ENCODE results near the gene SMIM32. TPM values are rescaled to one million over a fixed set of nuclear protein-coding genes. Genes with fewer than 3 reads are reported as not detected.

Gene SMIM32
- total RNA-seq, 1 donor from 2014 or later: not detected

DNA sequence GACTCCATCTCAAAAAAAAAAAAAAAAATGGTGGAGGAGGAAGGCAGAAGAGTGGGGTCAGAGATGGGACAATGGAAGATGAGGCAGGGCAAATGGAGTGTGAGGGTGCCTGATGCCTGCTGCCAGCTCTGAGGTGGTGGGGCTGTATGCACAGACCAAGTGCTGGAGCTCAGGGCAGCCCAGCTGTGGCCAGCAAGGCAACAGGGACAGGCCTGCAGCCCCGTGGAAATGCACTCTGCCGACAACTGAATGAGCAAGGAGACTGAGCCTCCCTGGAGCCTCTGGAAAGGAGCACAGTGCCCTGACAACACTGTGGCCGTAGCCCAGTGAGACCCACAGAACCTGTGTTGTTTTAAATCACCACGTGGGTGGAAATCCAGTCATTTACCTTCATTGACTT, 22.9 kb upstream of the SMIM32 start:
- no peak for DNase-seq
- peaks cover 2% of the 10 kb centered on the region for H3K27me3 Mint-ChIP-seq
- H3K9me3 Mint-ChIP-seq: no peaks in the 10 kb centered on the region
- H3K4me3 Mint-ChIP-seq: no peak overlapping the region
- H3K36me3 Mint-ChIP-seq (ENCODE audit: low read depth): no peaks in the 10 kb centered on the region
- intact Hi-C loops (cut with micrococcal nuclease): no loop called here
- peaks cover 2% of the 10 kb centered on the region for H3K4me1 Mint-ChIP-seq
- H3K27ac Mint-ChIP-seq: no peak overlapping the region

DNA sequence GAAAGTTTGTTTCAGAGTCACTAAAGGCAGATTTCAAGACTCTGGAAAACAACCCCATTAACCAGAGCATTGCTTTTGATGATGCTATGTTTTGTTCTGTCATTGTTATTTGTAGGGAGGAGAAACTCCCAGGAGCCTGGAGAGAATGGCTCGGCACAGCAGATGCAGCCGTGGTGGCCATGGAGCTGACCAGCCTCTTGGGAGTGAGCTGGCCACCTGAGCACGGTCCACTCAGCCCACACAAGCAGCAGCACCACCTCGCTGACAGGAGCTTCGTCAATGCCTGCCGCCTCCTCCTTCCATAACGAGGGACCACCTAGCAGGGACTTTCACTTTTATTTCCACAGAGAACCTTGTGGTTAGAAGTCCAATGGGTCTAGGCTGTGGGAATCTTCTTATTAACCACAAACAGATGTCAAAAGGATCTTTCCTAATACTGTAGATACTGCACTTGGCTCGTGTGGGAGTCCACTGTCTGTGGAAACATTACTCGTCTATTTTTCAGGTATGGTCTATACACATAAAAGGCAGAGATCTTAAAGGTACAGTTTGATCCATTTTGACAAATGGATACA, 21.0 kb upstream of the SMIM32 start:
- no peak for DNase-seq
- no peak overlapping the region for H3K4me3 Mint-ChIP-seq
- peaks cover 2% of the 10 kb centered on the region for H3K4me1 Mint-ChIP-seq
- H3K9me3 Mint-ChIP-seq: no peaks in the 10 kb centered on the region
- no peaks in the 10 kb centered on the region for H3K36me3 Mint-ChIP-seq (ENCODE audit: low read depth)
- intact Hi-C loops (cut with micrococcal nuclease): no loop called here
- peaks cover 2% of the 10 kb centered on the region for H3K27me3 Mint-ChIP-seq
- no peak overlapping the region for H3K27ac Mint-ChIP-seq

DNA sequence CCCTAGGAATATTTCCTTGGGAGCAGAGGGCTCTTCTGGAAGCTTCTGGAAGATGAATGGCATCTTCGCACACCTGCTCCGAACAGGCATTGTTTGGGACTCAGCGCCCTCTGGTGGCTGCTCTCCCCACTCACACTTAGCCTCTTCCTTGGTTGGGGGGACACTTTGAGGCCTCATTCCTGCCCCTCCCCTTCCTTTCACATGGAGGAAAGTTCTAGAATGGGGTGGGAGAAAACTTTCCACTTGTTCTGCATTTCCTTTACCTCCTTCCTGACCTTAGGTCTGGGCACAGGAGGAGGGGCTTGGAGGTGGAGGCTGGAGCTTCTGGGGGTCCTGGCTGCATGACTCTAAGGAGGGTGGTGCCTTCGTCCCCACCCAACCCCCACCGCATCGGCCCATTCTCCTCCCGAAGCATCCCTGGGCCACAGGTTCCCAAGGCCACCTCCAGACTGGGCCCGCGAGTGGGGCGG, 19.3 kb upstream of the SMIM32 start:
- no peak overlapping the region for H3K4me3 Mint-ChIP-seq
- H3K27me3 Mint-ChIP-seq: peaks cover 4% of the 10 kb centered on the region
- H3K36me3 Mint-ChIP-seq (ENCODE audit: low read depth): no peaks in the 10 kb centered on the region
- H3K4me1 Mint-ChIP-seq: peaks cover 2% of the 10 kb centered on the region
- DNase-seq: peak; percentile 83
- H3K9me3 Mint-ChIP-seq: no peaks in the 10 kb centered on the region
- intact Hi-C loops (cut with micrococcal nuclease): loop anchor here (1.0 kb wide), 3 partner anchors 235 to 325 kb away; no protein-coding TSS in a partner anchor
- H3K27ac Mint-ChIP-seq: no peak overlapping the region

DNA sequence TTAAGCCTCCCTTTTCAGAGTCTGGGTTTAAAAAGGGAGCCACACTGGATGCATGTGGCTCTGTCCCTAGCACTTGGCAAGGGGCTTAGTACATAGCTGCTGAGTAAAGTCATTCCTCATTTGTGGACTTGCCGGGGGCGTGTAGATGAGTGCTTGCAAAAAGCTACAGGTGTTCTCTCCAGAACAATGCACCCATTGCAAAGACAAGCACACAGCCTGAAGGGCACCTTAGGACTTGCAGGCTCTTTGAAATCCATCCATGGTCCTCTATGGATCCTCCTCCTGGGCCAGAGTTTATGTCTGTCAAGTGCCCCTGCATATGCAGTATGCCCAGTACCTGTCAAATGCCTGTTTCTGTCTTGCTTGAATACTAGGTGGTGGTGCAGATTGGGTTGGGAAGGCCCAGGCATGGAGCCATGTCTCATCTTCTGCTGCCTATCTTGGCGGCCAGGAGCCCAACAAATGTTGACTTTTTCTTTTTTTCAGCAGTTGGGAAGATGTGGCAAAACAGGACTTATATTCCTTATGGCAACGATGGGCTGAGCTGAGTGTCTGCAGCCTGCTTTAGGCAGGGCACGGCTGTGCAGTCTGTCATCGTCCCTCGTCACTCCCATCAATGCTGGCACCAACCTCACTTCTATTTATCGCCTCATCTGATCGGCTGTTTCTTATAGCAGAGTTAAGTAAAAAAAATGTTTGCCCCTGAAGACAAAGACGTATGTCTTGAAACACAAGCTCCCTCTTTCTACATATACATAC, 18.5 kb upstream of the SMIM32 start:
- Mint-ChIP-seq H3K4me1 (peaks cover 2% of the 10 kb centered on the region), H3K27me3 (peaks cover 4% of the 10 kb centered on the region), H3K27ac (no peak overlapping the region), H3K36me3 (ENCODE audit: low read depth) (no peaks in the 10 kb centered on the region), H3K4me3 (no peak overlapping the region), H3K9me3 (no peaks in the 10 kb centered on the region)
- no peak for DNase-seq
- intact Hi-C loops (cut with micrococcal nuclease): loop anchor here (1.0 kb wide), 3 partner anchors 234 to 324 kb away; no protein-coding TSS in a partner anchor

- peaks cover 2% of the 10 kb centered on the region for H3K4me1 Mint-ChIP-seq
- H3K4me3 Mint-ChIP-seq: no peak overlapping the region
- no peaks in the 10 kb centered on the region for H3K9me3 Mint-ChIP-seq
- H3K27me3 Mint-ChIP-seq: peaks cover 4% of the 10 kb centered on the region
- intact Hi-C loops (cut with micrococcal nuclease): no loop called here
- H3K36me3 Mint-ChIP-seq (ENCODE audit: low read depth): no peaks in the 10 kb centered on the region
- DNase-seq: no peak
- no peak overlapping the region for H3K27ac Mint-ChIP-seq
Measured at GRCh38 chr5:136210259-136210658, 17.3 kb upstream of the SMIM32 start.

- H3K9me3 Mint-ChIP-seq: no peaks in the 10 kb centered on the region
- H3K27me3 Mint-ChIP-seq: peaks cover 4% of the 10 kb centered on the region
- H3K4me3 Mint-ChIP-seq: no peak overlapping the region
Measured at GRCh38 chr5:136209346-136209910, 16.5 kb upstream of the SMIM32 start.

DNA sequence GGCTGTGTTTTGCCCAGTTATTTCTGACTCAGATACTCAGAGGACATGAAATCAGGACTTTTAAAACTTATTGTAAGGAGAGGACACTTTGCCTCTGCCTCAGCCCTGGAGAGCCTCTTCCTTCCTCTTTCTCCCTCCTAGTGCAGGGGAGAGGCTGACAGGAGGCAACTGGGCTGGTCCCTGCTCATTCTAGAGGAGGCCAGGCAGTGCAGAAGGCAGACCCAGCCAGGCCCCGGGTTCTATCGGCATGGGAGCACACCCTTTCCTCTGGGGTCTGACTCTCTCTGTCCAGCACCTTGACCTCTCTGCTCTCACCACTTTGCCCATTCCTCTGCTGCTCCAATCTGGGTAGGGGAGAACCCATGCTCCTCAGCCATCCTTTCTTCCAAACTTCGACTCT, 16.0 kb upstream of the SMIM32 start:
- H3K27me3 Mint-ChIP-seq: peaks cover 4% of the 10 kb centered on the region
- H3K4me3 Mint-ChIP-seq: no peak overlapping the region
- no peak for DNase-seq
- no peaks in the 10 kb centered on the region for H3K9me3 Mint-ChIP-seq
- H3K36me3 Mint-ChIP-seq (ENCODE audit: low read depth): no peaks in the 10 kb centered on the region
- intact Hi-C loops (cut with micrococcal nuclease): no loop called here
- peaks cover 2% of the 10 kb centered on the region for H3K4me1 Mint-ChIP-seq
- no peak overlapping the region for H3K27ac Mint-ChIP-seq

More at GRCh38 chr5:136209346-136209910, 16.5 kb upstream of the SMIM32 start:
- Mint-ChIP-seq H3K4me1 (peaks cover 2% of the 10 kb centered on the region), H3K36me3 (ENCODE audit: low read depth) (no peaks in the 10 kb centered on the region), H3K27ac (no peak overlapping the region)
- DNase-seq: no peak
- intact Hi-C loops (cut with micrococcal nuclease): no loop called here

- H3K4me1 Mint-ChIP-seq: peaks cover 2% of the 10 kb centered on the region
- H3K27me3 Mint-ChIP-seq: peaks cover 7% of the 10 kb centered on the region
- DNase-seq: no peak
- no peak overlapping the region for H3K4me3 Mint-ChIP-seq
- no peak overlapping the region for H3K27ac Mint-ChIP-seq
- intact Hi-C loops (cut with micrococcal nuclease): no loop called here
- no peaks in the 10 kb centered on the region for H3K9me3 Mint-ChIP-seq
- H3K36me3 Mint-ChIP-seq (ENCODE audit: low read depth): no peaks in the 10 kb centered on the region
Measured at GRCh38 chr5:136207631-136208030, 14.7 kb upstream of the SMIM32 start.

GRCh38 chr5:136206361-136206760, 13.4 kb upstream of the SMIM32 start:
- Mint-ChIP-seq H3K4me1 (no peaks in the 10 kb centered on the region), H3K36me3 (ENCODE audit: low read depth) (no peaks in the 10 kb centered on the region), H3K4me3 (no peak overlapping the region), H3K27ac (no peak overlapping the region), H3K27me3 (peaks cover 14% of the 10 kb centered on the region), H3K9me3 (no peaks in the 10 kb centered on the region)
- intact Hi-C loops (cut with micrococcal nuclease): no loop called here
- DNase-seq: no peak

GRCh38 chr5:136205941-136206340, 13.0 kb upstream of the SMIM32 start:
- Mint-ChIP-seq H3K27me3 (peaks cover 15% of the 10 kb centered on the region), H3K4me3 (no peak overlapping the region), H3K27ac (no peak overlapping the region), H3K4me1 (no peaks in the 10 kb centered on the region), H3K9me3 (no peaks in the 10 kb centered on the region), H3K36me3 (ENCODE audit: low read depth) (no peaks in the 10 kb centered on the region)
- no peak for DNase-seq
- intact Hi-C loops (cut with micrococcal nuclease): no loop called here

GRCh38 chr5:136205061-136205702, 12.2 kb upstream of the SMIM32 start:
- Mint-ChIP-seq H3K9me3 (no peaks in the 10 kb centered on the region), H3K27ac (no peak overlapping the region), H3K4me3 (no peak overlapping the region), H3K4me1 (no peaks in the 10 kb centered on the region), H3K27me3 (peaks cover 15% of the 10 kb centered on the region), H3K36me3 (ENCODE audit: low read depth) (no peaks in the 10 kb centered on the region)
- no peak for DNase-seq
- intact Hi-C loops (cut with micrococcal nuclease): no loop called here

GRCh38 chr5:136203303-136203922, 10.5 kb upstream of the SMIM32 start:
- DNase-seq: no peak
- H3K4me1 Mint-ChIP-seq: no peaks in the 10 kb centered on the region
- H3K9me3 Mint-ChIP-seq: no peaks in the 10 kb centered on the region
- peaks cover 16% of the 10 kb centered on the region for H3K27me3 Mint-ChIP-seq
- no peak overlapping the region for H3K27ac Mint-ChIP-seq
- no peaks in the 10 kb centered on the region for H3K36me3 Mint-ChIP-seq (ENCODE audit: low read depth)
- H3K4me3 Mint-ChIP-seq: no peak overlapping the region
- intact Hi-C loops (cut with micrococcal nuclease): no loop called here

DNA sequence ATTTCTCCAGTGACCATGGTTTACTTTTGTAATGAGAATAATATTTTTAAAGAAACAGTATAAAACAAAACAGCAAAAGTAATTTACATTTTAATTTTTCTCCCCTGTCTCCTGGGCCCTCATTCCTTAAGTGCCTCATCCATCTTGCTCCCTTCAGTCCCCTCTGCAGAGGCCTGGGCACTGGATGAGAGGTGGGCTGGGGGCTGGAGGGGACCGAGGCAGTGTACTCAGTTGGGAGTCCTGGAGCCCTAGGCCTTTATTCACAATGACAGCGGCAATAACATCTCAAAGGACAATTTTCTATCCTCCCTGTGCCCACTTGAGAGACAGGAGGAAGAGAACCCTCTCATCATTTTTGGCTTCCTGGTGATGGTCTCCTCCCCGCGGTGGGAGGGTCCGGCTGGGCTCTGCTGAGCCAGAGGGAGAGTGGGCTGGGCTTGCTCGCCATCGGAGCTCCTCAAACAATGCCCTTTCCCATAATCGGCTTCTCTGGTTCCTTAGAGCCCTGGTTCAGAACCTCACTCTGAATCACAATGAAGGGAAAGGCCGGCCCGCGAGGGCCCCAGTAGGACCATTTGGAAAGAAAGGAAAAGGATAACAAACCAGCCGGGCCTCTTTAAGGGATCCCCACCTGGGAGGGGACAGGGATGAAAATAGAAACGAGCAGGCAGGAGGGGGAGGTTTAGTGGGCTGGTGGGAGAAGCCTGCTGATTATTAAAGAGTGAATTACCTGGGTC, 9.7 kb upstream of the SMIM32 start:
- Mint-ChIP-seq H3K27me3 (peaks cover 14% of the 10 kb centered on the region), H3K9me3 (no peaks in the 10 kb centered on the region), H3K27ac (no peak overlapping the region), H3K4me3 (no peak overlapping the region), H3K36me3 (ENCODE audit: low read depth) (no peaks in the 10 kb centered on the region), H3K4me1 (no peaks in the 10 kb centered on the region)
- intact Hi-C loops (cut with micrococcal nuclease): no loop called here
- no peak for DNase-seq
